ENCODE measurements around the gene ALG5.

ALG5 gene

DNA sequence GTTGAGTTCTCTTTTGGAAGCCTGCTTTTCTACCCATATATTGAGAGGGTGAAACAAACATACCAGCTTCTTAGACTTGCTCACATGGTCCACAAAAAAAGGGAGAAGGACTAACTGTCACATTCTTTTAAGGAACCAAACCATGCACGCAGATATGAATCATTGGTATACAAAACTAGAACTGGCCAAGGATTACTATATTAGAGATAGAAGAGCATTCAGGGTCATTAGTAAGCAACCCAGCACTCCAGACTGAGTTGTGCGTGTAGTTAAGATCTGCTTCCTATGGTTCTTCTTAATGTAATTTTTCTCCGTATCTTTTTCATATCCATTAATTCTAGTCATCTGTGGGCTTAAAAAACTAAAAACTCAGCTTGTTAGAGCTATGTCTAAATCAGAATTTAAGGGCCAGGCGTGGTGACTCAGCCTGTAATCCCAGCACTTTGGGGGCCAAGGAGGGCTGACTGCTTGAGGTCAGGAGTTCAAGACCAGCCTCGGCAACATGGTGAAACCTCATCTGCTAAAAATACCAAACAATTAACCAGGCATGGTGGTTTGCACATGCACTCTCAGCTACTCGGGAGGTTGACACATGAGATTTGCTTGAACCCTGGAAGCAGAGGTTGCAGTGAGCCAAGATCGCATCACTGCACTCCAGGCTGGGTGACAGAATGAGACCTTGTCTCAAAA lies 19.6 kb downstream of the ALG5 start:
- DNase-seq: no peak

DNA sequence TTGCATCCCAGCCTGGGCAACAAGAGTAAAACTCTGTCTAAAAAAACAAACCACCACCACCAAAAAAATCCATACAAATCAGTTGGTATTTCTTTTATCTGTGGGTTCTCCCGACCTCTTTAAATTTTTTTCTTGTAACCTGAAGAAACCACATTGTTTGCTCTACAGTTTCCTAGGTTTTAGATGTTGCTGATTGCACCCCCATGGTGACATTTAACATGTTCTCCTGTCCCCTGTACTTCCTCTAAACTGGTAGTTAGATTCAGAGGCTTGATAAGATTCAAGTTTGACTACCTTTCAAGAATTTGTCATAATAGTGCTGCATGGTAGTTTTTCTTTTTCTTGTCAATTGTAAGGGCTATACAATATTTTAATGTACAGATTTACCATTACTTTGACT lies 24.0 kb downstream of the ALG5 start:
- DNase-seq: no peak

- DNase-seq: no peak
Measured at GRCh38 chr13:36973621-36974295, 25.4 kb downstream of the ALG5 start.

- no peak for DNase-seq
Measured at GRCh38 chr13:36973009-36973408, 26.1 kb downstream of the ALG5 start.

GRCh38 chr13:36966404-36966803 lies 32.7 kb downstream of the ALG5 start:
- no peak for DNase-seq

DNA sequence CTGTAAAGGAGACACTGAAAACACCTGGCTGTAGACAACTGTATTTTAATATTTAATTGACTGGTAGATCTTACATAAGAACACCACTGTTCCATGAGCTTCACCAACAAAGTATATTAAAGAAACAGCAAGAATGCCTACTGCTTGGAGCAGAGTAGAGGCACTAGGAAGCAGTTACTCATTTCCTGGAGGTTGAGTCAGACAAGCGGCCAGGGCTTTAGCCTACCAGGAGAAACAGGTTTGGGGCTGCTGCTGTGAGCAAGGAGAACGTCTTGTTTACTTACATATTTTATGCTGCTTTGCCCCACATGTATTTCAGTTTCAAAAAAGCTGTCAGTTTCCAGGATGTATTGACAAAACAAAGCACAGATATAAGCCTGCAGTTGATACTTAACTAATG lies 33.4 kb downstream of the ALG5 start:
- no peak for DNase-seq

DNA sequence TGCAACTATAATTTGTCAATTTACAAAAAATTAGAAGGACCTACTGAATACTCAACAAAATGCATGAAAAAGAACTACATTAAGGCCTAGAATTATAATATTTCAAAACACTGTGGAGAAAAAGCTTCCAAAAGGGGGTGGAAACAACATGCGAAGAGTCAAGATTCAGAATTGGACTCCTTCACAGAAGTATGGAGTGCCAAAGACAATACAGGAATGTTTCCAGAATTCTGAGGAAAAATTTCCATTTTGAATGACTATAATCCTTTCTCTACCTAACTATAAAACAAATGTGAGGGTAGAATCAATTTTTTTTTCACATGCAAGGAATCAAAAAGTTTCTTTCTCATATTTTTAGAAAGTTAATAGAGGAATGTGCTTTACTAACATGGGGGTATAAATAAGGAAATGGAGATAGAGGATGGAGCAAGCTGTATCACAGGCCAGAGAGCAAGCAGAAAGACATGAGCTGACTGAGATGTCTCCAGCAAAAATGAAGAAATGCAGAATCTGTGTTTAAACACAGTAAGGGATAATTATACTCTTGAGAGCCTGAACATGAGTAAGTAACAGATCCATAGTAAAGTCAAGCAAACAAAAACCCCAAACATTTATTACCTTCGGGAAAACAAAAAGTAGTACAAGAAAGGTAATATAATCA lies 39.6 kb downstream of the ALG5 start:
- DNase-seq: no peak

DNA sequence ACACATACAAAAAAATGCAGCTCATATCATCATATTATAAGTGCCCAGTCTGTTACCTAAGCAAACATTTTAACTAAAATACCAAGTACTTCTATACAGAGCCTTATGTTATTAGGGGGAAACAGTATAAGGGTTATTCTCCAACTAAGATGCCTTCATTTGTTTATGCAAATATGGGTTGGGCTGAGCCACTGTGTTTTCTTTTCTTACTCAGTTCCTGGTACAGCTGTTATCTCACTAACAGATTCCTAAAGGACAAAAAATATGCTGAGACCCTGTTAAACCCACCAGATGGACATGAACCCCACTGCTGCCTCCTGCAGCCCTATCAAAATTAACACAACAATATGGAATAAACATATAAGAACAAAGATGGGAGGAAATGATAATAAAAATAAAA lies 44.6 kb downstream of the ALG5 start:
- no peak for DNase-seq

- no peak for DNase-seq
Measured at GRCh38 chr13:36950920-36951319, 48.2 kb downstream of the ALG5 start.

- no peak for DNase-seq
Measured at GRCh38 chr13:36950330-36950729, 48.8 kb downstream of the ALG5 start.

DNA sequence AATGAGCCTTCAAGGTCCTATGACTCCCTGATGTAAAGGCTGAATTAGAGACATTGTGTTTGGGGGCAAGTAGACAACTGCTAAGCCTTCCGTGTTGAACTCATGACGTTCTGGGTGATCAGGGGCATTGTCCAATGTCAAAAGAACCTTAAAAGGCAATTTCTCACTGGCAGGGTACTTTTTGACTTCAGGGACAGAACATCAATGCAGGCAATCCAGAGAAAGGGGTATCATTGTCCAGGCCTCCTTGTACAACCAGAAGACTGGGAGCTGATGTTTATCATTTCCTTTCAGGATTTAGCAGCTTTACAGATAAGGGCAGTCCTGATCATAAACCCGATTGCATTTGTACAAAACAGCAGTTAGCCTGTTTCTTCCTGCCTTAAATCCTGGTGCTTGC lies 54.1 kb downstream of the ALG5 start:
- no peak for DNase-seq

DNA sequence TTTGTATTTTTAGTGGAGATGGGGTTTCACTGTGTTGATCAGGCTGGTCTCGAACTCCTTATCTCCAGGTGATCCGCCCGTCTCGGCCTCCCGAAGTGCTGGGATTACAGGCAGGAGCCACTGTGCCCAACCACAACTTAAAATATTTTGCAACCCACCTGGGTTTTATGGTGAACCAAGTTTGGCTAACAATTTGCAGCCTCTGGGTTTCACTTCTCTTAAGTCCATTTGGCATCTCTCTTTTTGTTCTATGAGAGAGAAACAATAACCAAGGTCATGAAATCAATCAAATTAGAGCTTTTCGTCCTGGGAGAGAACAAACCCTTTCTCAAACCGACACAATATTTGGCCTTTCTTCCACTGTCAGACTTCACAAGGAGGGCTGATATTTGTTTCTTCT lies 73.5 kb downstream of the ALG5 start:
- DNase-seq: no peak

DNA sequence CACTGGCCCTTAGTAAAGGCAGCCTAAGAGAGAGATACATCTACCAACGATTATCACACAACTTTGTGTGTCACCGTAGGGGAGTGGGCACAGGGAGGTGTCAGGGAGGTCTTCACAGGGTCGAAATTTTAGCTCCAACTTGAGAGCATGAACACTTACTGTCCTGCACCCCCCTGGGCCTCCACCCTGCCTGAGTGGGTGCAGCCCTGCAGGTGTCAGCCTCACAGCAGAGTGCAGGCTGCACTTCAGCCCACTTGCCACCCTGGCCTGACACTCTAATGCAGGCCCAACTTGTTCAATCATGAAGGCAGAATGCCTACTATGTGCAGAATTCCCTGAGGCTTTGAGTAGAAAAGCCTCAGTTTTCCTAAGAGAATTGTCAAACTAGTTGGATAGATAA lies 75.1 kb downstream of the ALG5 start:
- no peak for DNase-seq

- DNase-seq: no peak
Measured at GRCh38 chr13:36921631-36922301, 77.4 kb downstream of the ALG5 start.

GRCh38 chr13:36920616-36921185 lies 78.4 kb downstream of the ALG5 start:
- no peak for DNase-seq

- DNase-seq: peak; percentile 58
Measured at GRCh38 chr13:36919833-36920615, 79.1 kb downstream of the ALG5 start, which contains the start of gene SMAD9. Gene SMAD9, minus strand, starts transcription at chr13:36920238. Its CDS starts 40,549 bp downstream, at chr13:36879689.

- peak; percentile 36 for DNase-seq
Measured at GRCh38 chr13:36919171-36919832, 79.8 kb downstream of the ALG5 start.

GRCh38 chr13:36918246-36919131 lies 80.7 kb downstream of the ALG5 start:
- peak; percentile 35 for DNase-seq

DNA sequence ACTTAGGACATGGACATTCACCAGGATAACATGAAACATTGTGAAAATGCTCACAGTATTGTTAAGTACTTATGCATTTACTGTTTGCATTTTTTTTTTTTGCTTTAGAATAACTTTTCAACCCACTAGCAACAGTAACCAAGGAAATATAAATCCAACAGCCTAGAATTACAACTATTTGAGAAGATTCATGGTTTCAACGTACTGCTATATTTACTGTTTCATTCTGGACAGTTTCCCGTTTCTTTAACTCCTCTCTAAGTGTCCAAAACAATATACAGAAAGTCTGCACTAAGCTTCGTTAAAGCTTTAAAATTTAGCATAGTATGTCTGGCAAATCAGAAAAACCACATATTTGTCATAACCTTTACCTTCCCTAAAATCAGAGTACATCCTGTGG lies 81.8 kb downstream of the ALG5 start:
- no peak for DNase-seq

DNA sequence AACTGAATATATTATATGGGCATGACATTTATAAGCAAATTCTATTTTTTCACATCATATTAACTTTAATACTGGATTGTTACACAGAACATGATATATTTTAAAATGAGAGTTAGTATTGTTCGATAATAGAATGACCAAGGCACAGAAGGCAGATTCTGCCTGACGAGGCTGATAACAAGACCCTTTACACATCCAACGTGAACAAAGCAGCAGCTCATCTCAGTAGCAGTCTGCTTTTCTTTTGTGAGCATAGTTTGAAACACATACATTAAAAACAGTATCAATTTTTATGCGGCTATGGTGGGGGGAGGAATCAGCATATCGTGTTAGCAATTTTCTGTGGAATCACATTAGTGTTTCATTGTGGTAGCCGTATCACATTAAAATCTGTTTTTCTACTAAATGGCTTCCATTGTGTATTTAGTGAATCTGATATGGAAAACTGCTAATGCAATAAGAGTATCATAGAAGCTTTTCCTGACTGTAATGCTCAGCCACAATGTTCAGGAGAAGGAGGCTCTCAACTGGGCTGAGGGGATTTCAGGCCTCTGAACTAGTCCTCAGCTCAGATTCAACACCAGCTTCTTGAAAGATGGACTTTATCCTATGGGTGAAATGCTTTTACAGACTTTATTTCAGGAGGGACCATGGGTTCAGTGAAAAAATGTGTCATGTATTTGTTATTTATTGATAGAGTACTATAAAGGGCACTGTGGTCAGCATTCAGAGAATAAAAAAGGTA lies 83.1 kb downstream of the ALG5 start:
- no peak for DNase-seq

Measured in DMS79 treated with DMSO at 0.1 percent for 48 hours (cell line).